MM.1S (cell line): ENCODE results near the gene DRC7.

Experiments
- DNase-seq: peaks from one replicate; pipeline ENCODE4 v3.0.0-alpha.2; 2015
- H2AFZ ChIP-seq: fragments of 300-600 bp; sonication (generic); 2 replicates; pipeline ENCODE4 v1.6.0; 2016; ENCODE audit warnings: antibody characterized with exemption, low read length
- H3F3A ChIP-seq: fragments of 300-600 bp; sonication (generic); 2 replicates; pipeline ENCODE4 v1.6.1; 2016; ENCODE audit warnings: mild to moderate bottlenecking, antibody characterized with exemption, low read length, moderate library complexity, mixed read lengths; ENCODE audit not compliant: insufficient read depth
- H3K27ac ChIP-seq: fragments of 300-600 bp; sonication (generic); 2 replicates; pipeline ENCODE4 v1.5.1; 2016; ENCODE audit warnings: mild to moderate bottlenecking, low read length
- H3K27me3 ChIP-seq: fragments of 300-600 bp; sonication (generic); replicated peaks from 2 replicates; pipeline ENCODE4 v1.6.0; 2016; ENCODE audit warnings: low read length; ENCODE audit not compliant: insufficient read depth
- H3K36me3 ChIP-seq: fragments of 300-600 bp; sonication (generic); replicated peaks from 2 replicates; pipeline ENCODE4 v1.6.1; 2016; ENCODE audit warnings: mild to moderate bottlenecking, low read length, mixed read lengths; ENCODE audit not compliant: insufficient read depth
- H3K4me1 ChIP-seq: fragments of 300-600 bp; sonication (generic); 2 replicates; pipeline ENCODE4 v1.6.1; 2016; ENCODE audit warnings: low read length, mixed read lengths
- H3K4me2 ChIP-seq: fragments of 300-600 bp; sonication (generic); 2 replicates; pipeline ENCODE4 v1.6.0; 2016; ENCODE audit warnings: low read depth, low read length
- H3K4me3 ChIP-seq: fragments of 300-600 bp; sonication (generic); 2 replicates; pipeline ENCODE4 v1.5.1; 2016; ENCODE audit warnings: low read length, mixed read lengths
- H3K79me2 ChIP-seq: fragments of 300-600 bp; sonication (generic); 2 replicates; pipeline ENCODE4 v1.6.1; 2016; ENCODE audit warnings: mixed run types, low read length, mixed read lengths
- H3K9ac ChIP-seq: fragments of 300-600 bp; sonication (generic); 2 replicates; pipeline ENCODE4 v1.6.1; 2016; ENCODE audit warnings: low read length, mixed read lengths
- H3K9me2 ChIP-seq: fragments of 300-600 bp; sonication (generic); replicated peaks from 2 replicates; pipeline ENCODE4 v1.6.1; 2016; ENCODE audit warnings: mild to moderate bottlenecking, low read length, mixed read lengths; ENCODE audit not compliant: insufficient read depth
- H3K9me3 ChIP-seq: fragments of 300-600 bp; sonication (generic); replicated peaks from 2 replicates; pipeline ENCODE4 v1.6.1; 2016; ENCODE audit warnings: mild to moderate bottlenecking, low read length, mixed read lengths; ENCODE audit not compliant: insufficient read depth
- H4K20me1 ChIP-seq: fragments of 300-600 bp; sonication (generic); 2 replicates; pipeline ENCODE4 v1.6.1; 2016; ENCODE audit warnings: mild to moderate bottlenecking, low read length, moderate library complexity, mixed read lengths; ENCODE audit not compliant: insufficient read depth
- EZH2 ChIP-seq: fragments of 300-600 bp; sonication (generic); optimal IDR thresholded peaks from 2 replicates; pipeline ENCODE3; 2017; ENCODE audit warnings: low read depth, mild to moderate bottlenecking, antibody characterized with exemption, low read length, mixed read lengths
- EZH2phosphoT487 ChIP-seq: fragments of 300-600 bp; sonication (generic); IDR thresholded peaks from 2 replicates; pipeline ENCODE4 v1.6.1; 2018; ENCODE audit warnings: antibody characterized with exemption, low read length
- TF ChIP-seq, protein P1 (sequence below): fragments of 300-600 bp; sonication (generic); IDR thresholded peaks from 2 replicates; pipeline ENCODE4 v1.5.1; 2016; ENCODE audit warnings: antibody characterized with exemption, low read length, mixed read lengths

Gene DRC7

DNA sequence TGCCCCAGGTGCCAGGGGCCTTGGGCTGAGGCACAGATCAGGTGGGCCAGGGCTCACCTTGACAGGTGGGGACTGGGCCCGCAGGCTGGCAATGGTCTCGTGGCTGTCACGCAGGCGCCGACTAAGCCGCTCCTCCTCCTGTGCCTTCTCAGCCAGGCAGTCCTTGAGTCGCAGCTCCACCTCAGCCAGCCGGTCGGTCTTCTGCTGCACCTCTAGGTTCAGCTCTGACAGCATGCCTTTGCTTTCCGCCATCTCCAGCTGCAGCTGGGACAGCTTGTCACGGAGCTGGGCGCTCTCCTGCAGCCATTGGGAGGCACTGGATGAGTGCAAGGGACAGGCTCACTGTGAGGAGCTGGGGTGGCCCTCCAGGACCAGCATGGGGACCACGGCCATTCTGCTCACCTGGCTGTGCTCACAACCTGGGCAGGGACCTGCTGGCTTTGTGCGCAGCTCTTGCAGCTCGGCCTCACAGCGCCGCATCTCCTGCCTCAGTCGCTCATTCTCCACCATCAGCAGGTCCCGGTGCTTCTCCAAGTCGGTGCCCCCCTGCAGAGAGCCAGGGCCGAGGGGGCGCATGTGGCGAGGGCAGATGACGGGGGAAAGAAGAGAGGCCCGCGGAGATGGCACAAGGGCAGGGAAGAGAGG, 76.7 kb downstream of the DRC7 start:
- DNase-seq = no peak
- TF ChIP-seq, protein P1, sequence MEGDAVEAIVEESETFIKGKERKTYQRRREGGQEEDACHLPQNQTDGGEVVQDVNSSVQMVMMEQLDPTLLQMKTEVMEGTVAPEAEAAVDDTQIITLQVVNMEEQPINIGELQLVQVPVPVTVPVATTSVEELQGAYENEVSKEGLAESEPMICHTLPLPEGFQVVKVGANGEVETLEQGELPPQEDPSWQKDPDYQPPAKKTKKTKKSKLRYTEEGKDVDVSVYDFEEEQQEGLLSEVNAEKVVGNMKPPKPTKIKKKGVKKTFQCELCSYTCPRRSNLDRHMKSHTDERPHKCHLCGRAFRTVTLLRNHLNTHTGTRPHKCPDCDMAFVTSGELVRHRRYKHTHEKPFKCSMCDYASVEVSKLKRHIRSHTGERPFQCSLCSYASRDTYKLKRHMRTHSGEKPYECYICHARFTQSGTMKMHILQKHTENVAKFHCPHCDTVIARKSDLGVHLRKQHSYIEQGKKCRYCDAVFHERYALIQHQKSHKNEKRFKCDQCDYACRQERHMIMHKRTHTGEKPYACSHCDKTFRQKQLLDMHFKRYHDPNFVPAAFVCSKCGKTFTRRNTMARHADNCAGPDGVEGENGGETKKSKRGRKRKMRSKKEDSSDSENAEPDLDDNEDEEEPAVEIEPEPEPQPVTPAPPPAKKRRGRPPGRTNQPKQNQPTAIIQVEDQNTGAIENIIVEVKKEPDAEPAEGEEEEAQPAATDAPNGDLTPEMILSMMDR = no peak
- TF ChIP-seq EZH2 (no peak), EZH2phosphoT487 (no peak)
- H3K79me2 ChIP-seq = no peaks in the 10 kb centered on the region

GRCh38 chr16:57773019-57773418, 78.4 kb downstream of the DRC7 start:
- Histone ChIP-seq H3K4me2 (no peak overlapping the region), H3F3A (no peaks in the 10 kb centered on the region), H3K27me3 (no peaks in the 10 kb centered on the region), H3K4me1 (no peaks in the 10 kb centered on the region), H3K9me2 (no peaks in the 10 kb centered on the region), H3K27ac (no peak overlapping the region), H3K36me3 (no peaks in the 10 kb centered on the region), H3K9ac (no peak overlapping the region), H3K79me2 (no peaks in the 10 kb centered on the region), H2AFZ (no peak overlapping the region), H3K9me3 (no peaks in the 10 kb centered on the region), H3K4me3 (no peak overlapping the region), H4K20me1 (no peaks in the 10 kb centered on the region)
- TF ChIP-seq EZH2 (no peak), EZH2phosphoT487 (no peak)
- TF ChIP-seq, protein P1 = no peak
- DNase-seq = no peak

More for the DNA sequence above, 76.7 kb downstream of the DRC7 start:
- H3K4me2 ChIP-seq = no peak overlapping the region
- H3K4me3 ChIP-seq = no peak overlapping the region
- no peak overlapping the region for H3K9ac ChIP-seq
- no peak overlapping the region for H2AFZ ChIP-seq
- H4K20me1 ChIP-seq = no peaks in the 10 kb centered on the region
- no peaks in the 10 kb centered on the region for H3K9me3 ChIP-seq
- H3F3A ChIP-seq = no peaks in the 10 kb centered on the region
- H3K27me3 ChIP-seq = no peaks in the 10 kb centered on the region
- H3K27ac ChIP-seq = no peak overlapping the region
- no peaks in the 10 kb centered on the region for H3K9me2 ChIP-seq
- no peaks in the 10 kb centered on the region for H3K36me3 ChIP-seq
- no peaks in the 10 kb centered on the region for H3K4me1 ChIP-seq

- no peak for TF ChIP-seq EZH2
- TF ChIP-seq, protein P1 = no peak
- no peak for TF ChIP-seq EZH2phosphoT487
- no peaks in the 10 kb centered on the region for H3K36me3 ChIP-seq
- no peak overlapping the region for H2AFZ ChIP-seq
- no peaks in the 10 kb centered on the region for H3K79me2 ChIP-seq
- H3K27ac ChIP-seq = no peak overlapping the region
- no peaks in the 10 kb centered on the region for H3K9me3 ChIP-seq
- H3K4me2 ChIP-seq = no peak overlapping the region
- no peaks in the 10 kb centered on the region for H3K27me3 ChIP-seq
- no peaks in the 10 kb centered on the region for H3K4me1 ChIP-seq
- no peak overlapping the region for H3K9ac ChIP-seq
- H3K4me3 ChIP-seq = no peak overlapping the region
- DNase-seq = no peak
- H4K20me1 ChIP-seq = no peaks in the 10 kb centered on the region
- H3K9me2 ChIP-seq = no peaks in the 10 kb centered on the region
- no peaks in the 10 kb centered on the region for H3F3A ChIP-seq
Measured at GRCh38 chr16:57773655-57774295, 79.2 kb downstream of the DRC7 start.
